HG03460 (cell line): Measurements from ENCODE around the gene STX2.
A peak's percentile ranks its signal among the peaks of the same experiment; 100 is the strongest.
"Not testable (repeated sequence)": the region's sequence is repeated elsewhere in the genome, so short reads cannot be mapped to it uniquely, and the experiment has no call there.

Experiments used
- ATAC-seq: cut with Tn5 transposase; IDR thresholded peaks from one replicate; pipeline ENCODE4 v1.9.1; 2021; ENCODE audit not compliant: unreplicated experiment

Gene STX2

GRCh38 chr12:130838951-130839769 is at the start of gene STX2:
TSS of gene STX2 (minus strand) at chr12:130839250. CDS start at chr12:130839099, 151 bp downstream.
- ATAC-seq = peak; percentile 68

DNA sequence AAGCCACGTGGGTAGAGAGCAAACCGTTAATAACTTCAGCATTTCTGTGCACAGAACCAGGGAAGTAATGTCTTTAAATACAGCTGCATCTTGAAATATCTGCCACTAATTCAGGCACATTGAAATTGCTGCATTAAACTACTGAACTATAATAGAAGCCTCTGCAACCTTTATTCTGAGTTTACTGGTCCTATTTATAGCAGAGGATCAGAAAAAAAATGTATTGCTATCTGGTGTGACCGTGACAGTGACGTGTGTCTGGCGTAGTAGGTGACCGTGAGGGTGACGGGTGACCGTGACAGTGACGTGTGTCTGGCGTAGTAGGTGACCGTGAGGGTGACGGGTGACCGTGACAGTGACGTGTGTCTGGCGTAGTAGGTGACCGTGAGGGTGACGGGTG is 48.1 kb upstream of the STX2 start:
- not testable (repeated sequence) for ATAC-seq

DNA sequence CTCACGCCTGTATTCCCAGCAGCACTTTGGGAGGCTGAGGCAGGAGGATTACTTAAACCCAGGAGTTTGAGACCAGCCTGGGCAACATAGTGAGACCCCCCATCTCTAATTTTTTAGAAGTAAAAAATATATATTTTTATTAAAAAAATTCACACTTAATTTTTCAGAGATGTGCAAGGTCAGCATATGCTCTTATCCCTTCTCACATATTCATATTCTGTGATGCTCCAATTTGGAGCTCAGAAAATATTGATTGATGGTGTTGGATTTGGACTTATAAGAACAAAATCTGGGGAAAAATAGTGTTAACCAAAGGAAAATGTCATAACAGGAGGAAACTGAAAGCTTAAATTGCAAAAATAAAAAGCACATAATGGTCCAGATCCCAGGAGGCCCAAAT is 42.5 kb upstream of the STX2 start:
- ATAC-seq = no peak

DNA sequence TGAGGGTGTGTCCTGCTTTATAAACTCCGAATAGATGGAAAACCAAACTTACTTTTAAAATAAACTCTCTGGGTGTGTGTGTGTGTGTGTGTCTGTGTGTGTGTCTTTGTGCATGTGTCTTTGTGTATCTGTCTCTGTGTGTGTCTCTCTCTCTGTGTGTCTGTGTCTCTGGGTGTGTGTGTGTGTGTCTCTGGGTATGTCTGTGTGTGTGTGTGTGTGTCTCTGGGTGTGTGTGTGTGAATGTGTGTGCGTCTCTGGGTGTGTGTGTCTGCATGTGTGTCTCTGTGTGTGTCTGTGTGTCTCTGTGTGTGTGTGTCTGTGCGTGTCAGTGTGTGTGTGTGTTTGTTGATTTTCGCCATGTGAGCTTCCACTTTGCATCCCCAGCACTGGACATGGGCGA is 42.0 kb upstream of the STX2 start:
- no peak for ATAC-seq

- ATAC-seq = peak; percentile 48
These were observed 41.4 kb upstream of the STX2 start for GRCh38 chr12:130880411-130880885.

GRCh38 chr12:130879781-130880389 is 40.8 kb upstream of the STX2 start:
- ATAC-seq = peak; percentile 13

GRCh38 chr12:130879212-130879686 is 40.2 kb upstream of the STX2 start:
- peak; percentile 79 for ATAC-seq

DNA sequence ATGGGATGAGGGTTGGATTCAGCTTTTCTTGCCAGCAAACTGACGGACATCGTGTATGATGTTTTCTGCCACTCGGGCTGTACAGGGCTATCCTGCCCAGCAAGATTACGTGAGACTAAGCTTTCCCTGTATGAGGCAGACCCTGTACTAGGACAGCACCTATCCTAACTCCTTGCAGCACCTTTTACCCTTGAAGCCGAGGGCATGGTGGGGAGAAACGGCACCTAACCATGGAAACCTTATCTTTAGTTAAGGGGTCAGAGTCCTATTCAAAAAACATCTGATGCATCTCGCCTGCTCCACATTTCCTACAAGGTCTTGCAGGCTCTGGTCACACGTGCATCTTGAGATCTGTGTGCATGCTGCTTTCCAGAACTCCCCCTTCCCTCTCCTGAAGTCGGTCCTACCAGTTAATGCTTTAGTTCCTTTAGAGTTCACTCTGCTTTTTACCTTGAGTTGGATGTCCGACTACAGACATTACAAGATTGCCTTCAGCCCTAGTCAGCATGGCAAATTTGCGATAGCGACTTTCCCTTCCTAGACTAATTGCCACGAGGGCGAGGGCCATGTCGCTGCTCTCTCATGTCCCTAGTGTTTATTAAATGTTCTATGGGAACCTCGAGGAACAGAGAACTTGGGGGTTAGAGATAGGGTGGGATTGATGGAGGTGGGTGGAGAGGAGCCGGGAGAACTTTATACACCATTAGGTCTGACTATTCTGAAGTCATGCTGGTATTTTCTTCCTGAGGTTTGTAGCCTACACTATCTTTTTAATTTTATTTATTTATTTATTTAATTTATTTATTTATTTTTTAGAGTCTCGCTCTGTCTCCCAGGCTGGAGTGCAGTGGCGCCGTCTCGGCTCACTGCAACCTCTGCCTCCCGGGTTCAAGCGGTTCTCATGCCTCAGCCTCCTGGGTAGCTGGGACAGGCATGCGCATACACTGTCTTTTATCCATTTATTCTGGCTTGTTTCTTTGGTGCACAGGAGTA is 39.4 kb upstream of the STX2 start:
- no peak for ATAC-seq

DNA sequence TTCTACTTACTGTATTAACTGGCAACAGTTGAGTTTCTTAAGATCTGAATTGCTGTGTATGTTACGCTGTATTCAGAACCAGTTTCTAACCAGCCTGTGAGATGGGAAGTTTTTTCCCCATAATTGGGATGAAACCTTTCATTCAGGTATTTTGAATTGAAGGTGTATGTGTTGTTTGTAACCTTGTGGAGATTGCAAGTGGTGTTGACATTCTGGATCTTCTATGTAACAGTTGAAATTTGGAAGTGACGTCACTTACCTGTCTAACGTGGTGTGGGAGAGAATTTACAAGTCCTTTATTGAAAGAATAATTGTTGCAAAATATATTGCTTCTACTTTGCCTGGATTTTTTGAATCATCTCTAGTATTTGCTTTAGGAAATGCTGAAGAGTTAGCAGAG is 38.3 kb upstream of the STX2 start:
- no peak for ATAC-seq

DNA sequence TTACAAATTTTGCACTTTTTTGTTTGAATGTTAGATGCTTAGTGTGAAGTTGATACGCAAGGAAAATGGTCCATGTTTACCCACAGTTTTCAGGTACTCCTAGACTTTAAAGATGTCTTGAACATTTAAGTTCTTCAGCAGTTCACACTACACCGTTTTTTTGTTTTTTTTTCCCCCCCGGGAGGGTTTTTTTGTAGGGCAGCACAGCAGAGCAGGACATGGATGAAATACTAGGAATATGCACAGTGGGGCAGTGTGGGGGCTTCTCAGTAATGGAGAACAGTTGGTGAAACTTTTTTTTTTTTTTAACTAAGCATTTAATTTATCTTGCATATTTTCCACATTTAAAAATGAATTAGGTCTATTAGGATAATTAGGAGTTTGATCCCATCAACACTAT is 37.7 kb upstream of the STX2 start:
- ATAC-seq = no peak

DNA sequence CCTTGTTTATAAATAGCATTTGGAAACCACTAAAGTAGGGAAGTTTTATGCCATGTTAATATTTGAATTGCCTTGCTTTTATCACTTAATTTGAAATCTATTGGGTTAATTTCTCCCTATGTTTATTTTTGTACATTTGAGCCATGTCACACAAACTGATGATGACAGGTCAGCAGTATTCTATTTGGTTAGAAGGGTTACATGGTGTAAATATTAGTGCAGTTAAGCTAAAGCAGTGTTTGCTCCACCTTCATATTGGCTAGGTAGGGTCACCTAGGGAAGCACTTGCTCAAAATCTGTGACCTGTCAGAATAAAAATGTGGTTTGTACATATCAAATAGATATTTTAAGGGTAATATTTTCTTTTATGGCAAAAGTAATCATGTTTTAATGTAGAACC is 37.2 kb upstream of the STX2 start:
- no peak for ATAC-seq

DNA sequence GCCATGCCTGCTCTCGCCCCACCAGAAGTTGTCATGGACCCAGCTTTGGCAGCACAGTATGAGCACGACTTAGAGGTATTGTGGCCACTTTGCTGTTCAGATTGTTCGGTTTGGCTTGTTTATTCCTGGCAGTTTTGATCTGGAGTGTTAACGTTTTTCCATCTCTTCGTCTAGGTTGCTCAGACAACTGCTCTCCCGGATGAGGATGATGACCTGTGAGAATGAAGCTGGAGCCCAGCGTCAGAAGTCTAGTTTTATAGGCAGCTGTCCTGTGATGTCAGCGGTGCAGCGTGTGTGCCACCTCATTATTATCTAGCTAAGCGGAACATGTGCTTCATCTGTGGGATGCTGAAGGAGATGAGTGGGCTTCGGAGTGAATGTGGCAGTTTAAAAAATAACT is 36.7 kb upstream of the STX2 start:
- ATAC-seq = not testable (repeated sequence)

GRCh38 chr12:130875193-130875592 is 36.1 kb upstream of the STX2 start:
- ATAC-seq = no peak

DNA sequence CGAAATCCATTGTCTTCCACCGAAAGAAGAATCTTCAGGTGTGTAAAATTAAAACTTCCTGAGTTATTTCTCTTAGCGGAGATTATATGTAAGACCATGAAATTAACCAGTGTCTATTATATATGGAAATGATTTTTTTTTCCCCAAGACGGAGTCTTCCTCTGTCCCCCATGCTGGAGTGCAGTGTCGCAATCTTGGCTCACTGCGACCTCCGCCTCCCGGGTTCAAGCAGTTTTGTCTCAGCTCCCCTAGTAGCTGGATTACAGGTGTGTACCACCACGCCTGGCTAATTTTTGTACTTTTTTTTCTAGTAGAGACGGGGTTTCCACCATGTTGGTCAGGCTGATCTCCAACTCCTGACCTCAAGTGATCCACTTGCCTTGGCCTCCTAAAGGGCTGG is 35.6 kb upstream of the STX2 start:
- ATAC-seq = no peak

DNA sequence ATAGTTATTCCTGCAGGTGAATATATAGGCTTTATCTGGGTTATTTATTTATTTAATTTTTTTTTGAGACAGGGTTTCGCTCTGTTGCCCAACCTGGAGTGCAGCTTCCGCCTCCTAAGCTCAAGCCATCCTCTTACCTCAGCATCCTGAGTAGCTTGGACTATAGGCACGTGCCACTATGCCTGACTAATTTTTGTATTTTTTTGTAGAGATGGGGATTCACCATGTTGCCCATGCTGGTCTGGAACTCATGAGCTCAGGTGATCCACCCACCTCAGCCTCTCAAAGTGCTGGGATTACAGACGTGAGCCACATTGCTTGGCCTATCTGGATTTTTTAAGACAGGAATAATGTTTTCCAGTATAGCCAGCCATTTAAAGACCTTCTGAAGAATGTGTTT is 34.8 kb upstream of the STX2 start:
- no peak for ATAC-seq

DNA sequence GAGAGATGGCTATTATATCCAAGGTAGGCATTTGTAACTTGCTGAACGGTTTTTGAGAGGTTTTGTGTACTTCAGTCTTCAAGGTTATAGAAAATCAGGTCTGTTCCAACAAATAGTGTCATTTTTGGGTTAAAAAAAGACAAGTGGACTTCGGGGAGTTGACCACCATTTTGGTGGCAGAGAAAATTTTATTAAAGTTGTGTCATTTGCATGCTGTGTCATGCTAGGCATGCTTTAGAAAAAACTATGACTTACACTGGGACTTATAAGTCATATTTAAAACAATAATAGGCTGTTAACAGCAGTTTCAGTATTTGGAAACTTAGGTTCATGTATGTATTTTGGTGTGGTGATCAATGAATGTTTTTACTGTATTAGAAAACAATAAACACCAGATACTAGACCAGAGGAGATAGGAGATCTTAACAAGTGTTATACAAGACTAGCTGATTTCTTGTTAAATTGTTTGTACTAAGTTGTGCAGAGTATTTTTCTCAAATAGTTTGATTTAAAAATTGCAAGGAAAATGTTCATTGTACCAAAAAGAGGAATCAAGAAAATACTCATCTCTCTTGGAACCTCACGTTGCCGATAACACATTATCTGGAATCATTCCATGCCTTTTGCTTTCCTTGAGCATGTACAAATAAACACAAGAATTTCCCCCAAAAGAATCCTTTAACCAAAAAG is 34.2 kb upstream of the STX2 start:
- no peak for ATAC-seq

GRCh38 chr12:130872179-130873096 is 33.4 kb upstream of the STX2 start:
- ATAC-seq = peak; percentile 25

GRCh38 chr12:130871286-130872178 is 32.5 kb upstream of the STX2 start, which contains the start of gene RAN:
TSS of gene RAN (plus strand) at chr12:130872066. CDS start at chr12:130872594, 528 bp downstream.
- peak; percentile 56 for ATAC-seq
